NCI-H2081 treated with DMSO at 0.1 percent for 48 hours (cell line): ENCODE results near the gene GANC.

ENCODE experiments used
- DNase-seq: peaks from one replicate; lab custom pipeline; 2025; lab: John Stamatoyannopoulos, UW

GANC gene

DNA sequence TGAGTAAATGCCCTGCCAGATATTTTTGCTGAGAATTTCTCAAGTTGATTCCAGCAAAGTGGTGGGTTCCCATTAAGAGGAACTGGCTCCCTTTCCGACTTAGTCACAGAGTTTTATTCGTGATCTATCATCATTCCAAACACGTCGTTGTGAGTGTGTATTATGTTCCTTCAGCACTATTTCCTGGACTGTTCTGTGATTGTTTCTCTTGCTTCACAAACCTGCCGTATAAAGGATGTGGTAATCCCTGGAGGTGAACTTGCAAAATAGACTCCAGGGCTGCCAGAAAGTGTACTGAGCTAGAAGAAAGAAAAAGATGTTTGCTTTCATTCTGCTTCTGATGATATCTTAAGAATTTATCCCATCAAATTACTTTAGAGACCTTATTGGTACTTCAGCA lies 71.8 kb downstream of the GANC start:
- no peak for DNase-seq

GRCh38 chr15:42345504-42345903 lies 72.5 kb downstream of the GANC start:
- no peak for DNase-seq

DNA sequence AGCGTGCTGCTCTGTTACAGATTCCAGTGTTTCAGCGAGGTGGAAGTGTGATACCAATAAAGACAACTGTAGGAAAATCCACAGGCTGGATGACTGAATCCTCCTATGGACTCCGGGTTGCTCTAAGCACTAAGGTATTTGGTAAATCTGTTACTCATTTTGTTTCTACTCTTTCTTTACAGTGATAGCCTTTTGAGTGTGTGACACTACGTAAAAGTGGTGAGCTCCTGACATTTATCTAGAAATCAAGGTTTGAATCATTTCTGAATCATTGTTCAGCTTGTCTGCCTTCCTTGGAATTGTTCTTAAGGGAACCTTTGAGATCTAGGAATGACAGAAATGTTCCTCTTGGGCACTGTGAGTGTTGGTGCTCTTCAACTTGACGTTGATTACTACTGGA lies 75.1 kb downstream of the GANC start:
- DNase-seq = no peak

DNA sequence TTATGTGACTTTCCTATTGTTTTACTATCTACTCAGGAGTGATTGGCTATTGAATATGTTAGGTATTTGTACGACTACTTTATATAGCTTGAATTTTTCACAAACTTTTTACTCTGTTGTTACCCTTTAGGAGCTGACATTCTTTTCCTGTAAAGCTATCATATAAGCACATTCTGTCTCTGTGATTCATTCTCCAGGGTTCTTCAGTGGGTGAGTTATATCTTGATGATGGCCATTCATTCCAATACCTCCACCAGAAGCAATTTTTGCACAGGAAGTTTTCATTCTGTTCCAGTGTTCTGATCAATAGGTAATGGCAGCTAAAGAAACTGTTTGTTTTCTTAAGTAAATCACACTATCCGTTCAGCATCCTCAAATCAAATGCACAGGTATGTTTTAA lies 76.2 kb downstream of the GANC start:
- DNase-seq = no peak

DNA sequence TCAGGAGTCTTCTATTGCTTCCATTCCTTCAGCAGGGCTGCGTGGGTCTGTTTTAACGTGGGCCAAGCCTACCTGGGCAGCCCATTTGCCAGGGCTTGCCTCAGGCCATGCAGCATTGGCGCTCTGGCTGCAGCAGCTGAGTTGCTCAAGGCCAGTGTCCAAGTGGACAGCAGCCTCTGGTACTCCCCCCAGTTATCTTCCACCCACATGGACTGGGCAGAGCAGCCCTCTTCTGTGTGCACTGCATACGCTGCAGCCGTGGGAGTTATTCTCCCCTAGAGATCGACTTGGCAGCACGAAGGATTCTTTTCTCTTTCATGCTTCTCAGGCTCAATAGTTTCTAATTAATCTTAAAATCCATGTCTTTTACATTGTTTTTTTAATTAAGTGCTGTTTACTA lies 79.4 kb downstream of the GANC start:
- no peak for DNase-seq

GRCh38 chr15:42353061-42353460 lies 80.1 kb downstream of the GANC start:
- DNase-seq = no peak

GRCh38 chr15:42354824-42355223 lies 81.8 kb downstream of the GANC start:
- DNase-seq = no peak

GRCh38 chr15:42355291-42355690 lies 82.3 kb downstream of the GANC start:
- no peak for DNase-seq

DNA sequence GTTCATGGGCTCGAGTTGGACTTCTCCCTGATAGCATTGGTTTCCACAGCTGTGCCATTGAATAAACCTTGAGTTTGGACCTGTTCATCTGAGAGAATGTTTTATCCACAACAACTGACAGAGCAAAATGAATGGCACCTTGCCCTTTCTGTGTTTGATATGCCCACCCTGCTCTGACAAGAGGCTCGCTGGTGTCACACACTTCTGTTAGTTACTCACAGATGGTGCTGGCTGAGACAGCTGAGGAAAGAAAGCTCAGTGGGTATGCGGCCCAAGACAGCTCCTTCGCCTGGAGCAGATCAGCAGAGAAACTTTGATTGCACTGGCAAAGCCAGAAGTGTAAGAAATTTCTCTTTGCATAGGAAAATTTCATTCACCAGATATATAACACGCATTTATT lies 83.8 kb downstream of the GANC start:
- DNase-seq = no peak

GRCh38 chr15:42358141-42358540 lies 85.1 kb downstream of the GANC start:
- DNase-seq = no peak

DNA sequence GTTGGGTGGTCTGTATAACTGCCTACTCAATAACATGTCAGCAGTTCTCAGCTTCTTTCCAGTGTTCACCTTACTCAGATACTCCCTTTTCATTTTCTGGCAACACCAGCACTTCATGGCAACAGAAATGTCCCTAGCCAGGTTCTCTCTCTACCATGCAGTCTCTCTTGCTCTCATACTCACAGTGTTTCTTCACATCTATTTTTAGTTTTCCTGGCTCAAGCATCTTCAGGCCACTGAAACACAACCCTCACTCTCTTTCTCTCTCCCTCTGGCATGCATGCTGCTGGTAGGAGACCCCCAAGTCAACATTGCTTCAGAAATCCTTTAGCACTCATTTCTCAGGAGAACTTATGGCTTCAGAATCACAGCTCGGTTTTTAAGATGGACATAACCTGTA lies 86.2 kb downstream of the GANC start, which contains the start of gene CAPN3:
TSS of gene CAPN3 (plus strand) at position 253 of the 400 bp plus-strand sequence. CDS start 305 bp downstream, outside the sequence.
- DNase-seq = no peak

DNA sequence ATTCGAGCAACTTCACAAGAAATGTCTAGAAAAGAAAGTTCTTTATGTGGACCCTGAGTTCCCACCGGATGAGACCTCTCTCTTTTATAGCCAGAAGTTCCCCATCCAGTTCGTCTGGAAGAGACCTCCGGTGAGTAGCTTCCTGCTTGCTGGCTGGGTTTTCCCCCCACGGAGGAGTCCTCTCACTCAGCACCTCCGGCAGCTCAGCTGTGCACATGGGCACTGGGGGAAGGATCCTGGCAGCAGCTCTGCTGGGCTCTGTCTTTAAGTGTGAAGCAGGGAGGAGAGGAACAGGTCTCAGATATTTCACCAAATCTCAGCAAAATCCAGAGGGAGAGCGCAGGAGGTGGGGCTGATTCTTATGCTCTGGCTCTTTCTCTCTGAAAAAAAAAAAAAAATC lies 87.0 kb downstream of the GANC start:
- no peak for DNase-seq

DNA sequence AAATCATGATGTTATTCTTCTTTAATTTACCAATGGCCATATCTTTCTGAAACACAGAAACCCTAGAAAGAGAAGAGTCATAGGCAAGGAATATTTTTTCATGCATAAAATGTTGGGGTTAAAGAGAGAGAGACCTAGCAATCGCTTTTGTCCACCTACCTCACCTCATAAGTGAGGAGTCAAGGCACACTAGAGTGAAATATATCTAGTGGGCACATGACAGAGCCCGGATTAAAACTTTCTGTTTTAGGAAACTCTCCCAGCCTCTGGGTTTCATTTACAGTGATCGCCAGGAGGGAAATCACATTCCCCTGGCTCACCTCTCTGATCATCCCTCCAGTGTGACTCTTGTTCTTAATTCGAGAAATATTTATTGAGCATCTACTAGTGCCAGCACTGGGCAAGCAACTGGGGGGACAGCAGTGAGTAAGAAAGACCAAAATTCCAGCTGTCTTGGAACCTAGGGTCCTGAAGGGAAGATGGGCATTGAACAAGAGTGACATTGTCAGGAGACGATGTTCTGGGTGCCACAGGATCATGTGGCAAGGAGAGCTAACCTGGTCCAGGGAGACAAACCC lies 87.6 kb downstream of the GANC start:
- DNase-seq = no peak

GRCh38 chr15:42363487-42363886 lies 90.5 kb downstream of the GANC start:
- no peak for DNase-seq

- DNase-seq = no peak
Observed at GRCh38 chr15:42363942-42364341, 90.9 kb downstream of the GANC start.

DNA sequence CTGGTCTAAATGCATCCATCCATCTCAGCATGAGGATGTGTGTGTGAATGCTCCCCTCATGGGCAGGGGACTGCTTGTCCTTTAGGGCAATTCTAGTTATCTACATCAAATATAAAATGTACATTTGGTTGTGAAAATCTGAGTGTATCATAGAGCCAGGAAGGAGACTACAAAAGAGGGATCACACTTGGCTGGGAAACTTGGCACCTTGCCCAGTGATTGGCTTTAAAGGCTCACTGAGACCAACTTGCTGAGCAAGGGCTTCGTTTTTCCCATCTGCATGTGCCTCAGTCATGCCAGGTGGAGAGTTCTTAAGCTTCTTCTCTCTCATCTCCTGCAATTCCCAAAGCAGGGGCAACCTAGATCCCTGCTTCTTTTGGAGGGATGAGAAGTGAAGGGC lies 91.5 kb downstream of the GANC start:
- DNase-seq = no peak

DNA sequence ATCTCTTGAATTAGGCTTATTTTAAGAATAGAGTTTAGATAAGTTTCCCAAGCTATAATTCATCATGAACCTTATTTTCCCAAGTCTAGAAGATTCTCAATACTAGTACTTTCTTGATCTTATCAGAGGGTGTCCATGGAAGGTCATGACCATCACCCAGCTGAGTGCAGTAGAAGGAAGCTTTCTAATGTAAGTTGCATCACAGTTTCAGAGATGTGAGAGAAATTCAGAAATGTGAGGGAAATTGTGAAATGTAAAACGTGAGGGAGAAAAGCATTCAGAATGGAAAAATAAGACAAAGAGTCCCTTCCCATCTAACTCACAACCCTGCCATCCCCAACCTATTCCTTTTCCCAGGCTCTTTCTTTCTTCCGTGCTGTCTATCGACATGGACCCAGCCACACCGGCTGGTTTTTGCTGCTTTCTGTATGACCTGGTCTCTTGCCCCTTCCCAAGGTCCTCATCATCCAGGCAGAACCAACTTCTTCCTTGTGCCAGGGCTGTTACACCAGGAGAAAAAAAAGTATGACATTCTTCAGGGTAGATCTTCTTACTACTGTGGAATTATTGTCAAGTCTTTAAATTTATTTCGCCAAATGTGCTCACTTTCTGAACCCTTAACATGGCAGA lies 93.0 kb downstream of the GANC start:
- no peak for DNase-seq

DNA sequence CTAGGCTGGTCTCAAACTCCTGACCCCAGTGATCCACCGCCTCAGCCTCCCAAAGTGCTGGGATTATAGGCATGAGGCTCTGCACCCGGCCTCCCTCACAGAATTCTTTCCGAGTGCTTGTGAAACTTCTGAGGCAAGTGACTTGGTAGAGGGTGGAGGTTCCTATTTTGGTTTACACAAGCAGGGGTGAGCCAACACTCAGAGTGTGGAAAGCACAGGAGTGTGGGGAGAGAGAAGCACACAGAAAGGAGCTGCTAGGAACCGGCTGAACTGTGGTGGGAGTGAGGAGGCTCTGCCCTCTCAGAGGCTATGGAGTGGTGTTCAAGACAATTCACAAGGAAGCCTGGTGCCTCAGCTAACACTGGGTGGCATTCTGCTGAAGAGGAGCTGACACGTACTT lies 94.0 kb downstream of the GANC start:
- no peak for DNase-seq

- DNase-seq = no peak
Observed at GRCh38 chr15:42368096-42368495, 95.1 kb downstream of the GANC start.

DNA sequence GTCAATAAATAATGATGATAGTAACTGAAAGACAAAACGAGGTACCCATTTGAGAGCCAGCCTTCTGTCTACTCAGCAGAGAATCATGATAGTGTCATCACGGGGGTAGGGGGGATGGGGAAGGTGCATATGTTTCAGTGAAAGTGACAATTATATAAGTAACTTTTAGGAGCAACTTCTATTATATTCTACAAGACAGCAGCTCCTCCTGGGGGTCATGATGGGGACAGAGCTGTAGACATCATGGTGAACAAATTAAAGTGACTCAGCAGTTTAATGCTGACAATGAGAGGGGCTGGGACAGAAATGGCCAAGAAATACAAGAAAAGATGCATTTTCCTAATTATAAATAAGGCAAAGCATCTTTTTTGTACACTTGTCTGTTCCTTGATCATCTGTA lies 98.1 kb downstream of the GANC start:
- no peak for DNase-seq

- no peak for DNase-seq
Observed at GRCh38 chr15:42373274-42373673, 100.3 kb downstream of the GANC start.

DNA sequence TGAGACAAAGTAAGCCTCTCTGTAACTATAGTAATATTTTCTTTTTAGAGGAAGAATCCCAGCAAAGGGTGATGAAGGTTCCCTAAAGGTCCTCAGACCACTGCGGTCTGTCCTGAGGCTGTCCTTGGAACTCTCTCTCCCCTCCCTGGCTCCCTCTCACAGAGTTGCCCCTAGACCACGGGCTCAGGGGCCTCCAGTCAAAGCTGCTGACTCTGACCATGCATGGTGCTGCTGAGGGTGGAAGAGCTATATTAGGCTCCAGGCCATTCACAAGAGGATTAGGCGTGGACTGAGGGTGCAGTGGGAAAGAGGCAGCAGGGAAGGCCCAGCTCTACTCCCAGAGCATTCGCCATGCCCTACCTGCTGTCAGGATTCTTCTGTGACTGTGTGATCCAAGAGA lies 100.9 kb downstream of the GANC start:
- no peak for DNase-seq

DNA sequence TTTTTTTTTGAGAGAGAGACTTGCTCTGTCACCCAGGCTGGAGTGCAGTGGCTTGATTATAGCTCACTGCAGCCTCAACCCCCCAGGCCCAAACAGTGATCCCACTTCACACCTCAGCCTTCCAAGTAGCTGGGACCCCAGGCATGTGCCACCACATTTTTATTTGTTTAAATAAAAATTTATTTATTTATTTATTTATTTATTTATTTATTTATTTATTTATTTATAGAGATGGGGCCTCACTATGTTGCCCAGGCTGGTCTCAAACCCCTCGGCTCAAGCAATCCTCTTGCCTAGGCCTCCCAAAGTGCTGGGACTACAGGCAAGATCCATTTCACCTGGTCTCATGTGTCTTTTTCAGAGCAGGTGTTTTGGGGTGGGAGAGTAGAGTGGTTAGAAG lies 101.8 kb downstream of the GANC start:
- DNase-seq = no peak

DNA sequence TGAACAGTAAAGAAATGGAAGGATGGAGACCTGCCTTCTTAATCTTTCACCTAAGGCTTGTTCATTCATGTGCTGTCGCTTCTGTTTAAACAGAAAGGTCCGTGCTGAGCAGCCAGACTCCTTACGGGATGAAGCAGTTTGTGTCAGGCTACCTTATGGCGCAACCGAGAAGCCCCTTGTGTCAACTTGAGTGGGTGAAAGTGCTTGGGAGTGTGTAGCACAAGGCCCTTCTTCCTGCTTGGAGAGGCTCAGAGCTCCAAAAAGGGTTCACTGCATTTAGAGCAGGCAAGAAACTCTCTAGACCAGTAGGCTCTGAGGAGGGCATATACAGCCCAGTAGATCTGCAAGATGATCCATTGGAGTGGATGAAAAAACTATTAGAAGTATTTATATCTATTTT lies 102.3 kb downstream of the GANC start:
- no peak for DNase-seq
